Hippocampal formation (tissue), 2 donors: ENCODE results near the gene PRKD1.
A peak's percentile ranks its signal among the peaks of the same experiment; 100 is the strongest.

Source experiments
- DNase-seq, 2 donors: peaks; one replicate each; lab custom pipeline; 2025; lab: John Stamatoyannopoulos, UW

Gene PRKD1

GRCh38 chr14:29608861-29609260, 318.8 kb downstream of the PRKD1 start:
- no peak for DNase-seq

- no peak for DNase-seq
Measured at GRCh38 chr14:29607169-29607568, 320.5 kb downstream of the PRKD1 start.

GRCh38 chr14:29603696-29604095, 324.0 kb downstream of the PRKD1 start:
- DNase-seq: no peak

- DNase-seq: no peak
Measured at GRCh38 chr14:29601616-29602015, 326.0 kb downstream of the PRKD1 start.

- no peak for DNase-seq
Measured at GRCh38 chr14:29587761-29588470, 339.7 kb downstream of the PRKD1 start.

- DNase-seq: no peak
Measured at GRCh38 chr14:29587046-29587445, 340.6 kb downstream of the PRKD1 start.

- DNase-seq: peak; percentile 22 to 56
Measured at GRCh38 chr14:29584992-29585391, 342.7 kb downstream of the PRKD1 start.

GRCh38 chr14:29580763-29581162, 346.9 kb downstream of the PRKD1 start:
- DNase-seq: no peak

- no peak for DNase-seq
Measured at GRCh38 chr14:29579838-29580237, 347.8 kb downstream of the PRKD1 start.

GRCh38 chr14:29576927-29577326, 350.7 kb downstream of the PRKD1 start:
- DNase-seq: no peak

- DNase-seq: no peak
Measured at GRCh38 chr14:29569194-29569593, 358.5 kb downstream of the PRKD1 start.

GRCh38 chr14:29566194-29566593, 361.5 kb downstream of the PRKD1 start:
- no peak for DNase-seq

GRCh38 chr14:29558516-29558915, 369.1 kb downstream of the PRKD1 start:
- no peak for DNase-seq

GRCh38 chr14:29554335-29554734, 373.3 kb downstream of the PRKD1 start:
- no peak for DNase-seq

GRCh38 chr14:29553427-29553826, 374.2 kb downstream of the PRKD1 start:
- no peak for DNase-seq

- peak in 1 of 2 donors; percentile 84 for DNase-seq
Measured at GRCh38 chr14:29548948-29549370, 378.7 kb downstream of the PRKD1 start.

- DNase-seq: no peak
Measured at GRCh38 chr14:29545714-29546113, 381.9 kb downstream of the PRKD1 start.

- peak in 1 of 2 donors; percentile 9 for DNase-seq
Measured at GRCh38 chr14:29536886-29537511, 390.6 kb downstream of the PRKD1 start.

- no peak for DNase-seq
Measured at GRCh38 chr14:29529418-29529817, 398.2 kb downstream of the PRKD1 start.

GRCh38 chr14:29528889-29529288, 398.8 kb downstream of the PRKD1 start:
- DNase-seq: peak in 1 of 2 donors; percentile 29

GRCh38 chr14:29527286-29527685, 400.4 kb downstream of the PRKD1 start:
- DNase-seq: no peak
